ENCODE results near the gene CDON.
A peak's percentile ranks its signal among the peaks of the same experiment; 100 is the strongest.
"Not testable (repeated sequence)": the region's sequence is repeated elsewhere in the genome, so short reads cannot be mapped to it uniquely, and the experiment has no call there.

The CDON gene

GRCh38 chr11:125994509-125994908, 68.2 kb downstream of the CDON start:
- DNase-seq, result no peak

- DNase-seq, result no peak
Observed at GRCh38 chr11:125992893-125993292, 69.8 kb downstream of the CDON start.

- DNase-seq, result peak in 1 of 14 donors; percentile 28
Observed at GRCh38 chr11:125990244-125990643, 72.4 kb downstream of the CDON start.

GRCh38 chr11:125987066-125987641, 75.5 kb downstream of the CDON start:
- DNase-seq, result peak in 1 of 14 donors; percentile 84

- DNase-seq, result not testable (repeated sequence)
Observed at GRCh38 chr11:125985956-125986355, 76.7 kb downstream of the CDON start.

GRCh38 chr11:125982348-125982730, 80.3 kb downstream of the CDON start:
- DNase-seq, result peak in 1 of 14 donors; percentile 5

- peak in 1 of 14 donors; percentile 24 for DNase-seq
Observed at GRCh38 chr11:125980436-125980835, 82.2 kb downstream of the CDON start.

- DNase-seq, result no peak
Observed at GRCh38 chr11:125979511-125979910, 83.2 kb downstream of the CDON start.

- no peak for DNase-seq
Observed at GRCh38 chr11:125978778-125979407, 83.8 kb downstream of the CDON start.

GRCh38 chr11:125978181-125978716, 84.4 kb downstream of the CDON start:
- no peak for DNase-seq

GRCh38 chr11:125977333-125977732, 85.3 kb downstream of the CDON start:
- DNase-seq, result no peak

GRCh38 chr11:125976156-125976555, 86.5 kb downstream of the CDON start:
- DNase-seq, result no peak

GRCh38 chr11:125975634-125976033, 87.0 kb downstream of the CDON start:
- no peak for DNase-seq

GRCh38 chr11:125974284-125974683, 88.4 kb downstream of the CDON start:
- DNase-seq, result no peak

- no peak for DNase-seq
Observed at GRCh38 chr11:125971618-125972017, 91.0 kb downstream of the CDON start.

GRCh38 chr11:125968354-125968753, 94.3 kb downstream of the CDON start:
- no peak for DNase-seq

- DNase-seq, result no peak
Observed at GRCh38 chr11:125967515-125967914, 95.2 kb downstream of the CDON start.

GRCh38 chr11:125960771-125961170, 101.9 kb downstream of the CDON start:
- no peak for DNase-seq

- no peak for DNase-seq
Observed at GRCh38 chr11:125959931-125960330, 102.7 kb downstream of the CDON start.

- DNase-seq, result no peak
Observed at GRCh38 chr11:125959511-125959910, 103.2 kb downstream of the CDON start.

- DNase-seq, result no peak
Observed at GRCh38 chr11:125958872-125959400, 103.7 kb downstream of the CDON start.

- DNase-seq, result no peak
Observed at GRCh38 chr11:125957618-125958332, 104.9 kb downstream of the CDON start.
